Fibroblast of peridontal ligament (primary cell): Measurements from ENCODE around the gene KCNQ1.

ENCODE experiments used
- DNase-seq: peaks from one replicate; pipeline ENCODE4 v3.0.0-alpha.2; 2010; ENCODE audit errors: extremely low read depth

KCNQ1 gene, protein sequence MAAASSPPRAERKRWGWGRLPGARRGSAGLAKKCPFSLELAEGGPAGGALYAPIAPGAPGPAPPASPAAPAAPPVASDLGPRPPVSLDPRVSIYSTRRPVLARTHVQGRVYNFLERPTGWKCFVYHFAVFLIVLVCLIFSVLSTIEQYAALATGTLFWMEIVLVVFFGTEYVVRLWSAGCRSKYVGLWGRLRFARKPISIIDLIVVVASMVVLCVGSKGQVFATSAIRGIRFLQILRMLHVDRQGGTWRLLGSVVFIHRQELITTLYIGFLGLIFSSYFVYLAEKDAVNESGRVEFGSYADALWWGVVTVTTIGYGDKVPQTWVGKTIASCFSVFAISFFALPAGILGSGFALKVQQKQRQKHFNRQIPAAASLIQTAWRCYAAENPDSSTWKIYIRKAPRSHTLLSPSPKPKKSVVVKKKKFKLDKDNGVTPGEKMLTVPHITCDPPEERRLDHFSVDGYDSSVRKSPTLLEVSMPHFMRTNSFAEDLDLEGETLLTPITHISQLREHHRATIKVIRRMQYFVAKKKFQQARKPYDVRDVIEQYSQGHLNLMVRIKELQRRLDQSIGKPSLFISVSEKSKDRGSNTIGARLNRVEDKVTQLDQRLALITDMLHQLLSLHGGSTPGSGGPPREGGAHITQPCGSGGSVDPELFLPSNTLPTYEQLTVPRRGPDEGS

DNA sequence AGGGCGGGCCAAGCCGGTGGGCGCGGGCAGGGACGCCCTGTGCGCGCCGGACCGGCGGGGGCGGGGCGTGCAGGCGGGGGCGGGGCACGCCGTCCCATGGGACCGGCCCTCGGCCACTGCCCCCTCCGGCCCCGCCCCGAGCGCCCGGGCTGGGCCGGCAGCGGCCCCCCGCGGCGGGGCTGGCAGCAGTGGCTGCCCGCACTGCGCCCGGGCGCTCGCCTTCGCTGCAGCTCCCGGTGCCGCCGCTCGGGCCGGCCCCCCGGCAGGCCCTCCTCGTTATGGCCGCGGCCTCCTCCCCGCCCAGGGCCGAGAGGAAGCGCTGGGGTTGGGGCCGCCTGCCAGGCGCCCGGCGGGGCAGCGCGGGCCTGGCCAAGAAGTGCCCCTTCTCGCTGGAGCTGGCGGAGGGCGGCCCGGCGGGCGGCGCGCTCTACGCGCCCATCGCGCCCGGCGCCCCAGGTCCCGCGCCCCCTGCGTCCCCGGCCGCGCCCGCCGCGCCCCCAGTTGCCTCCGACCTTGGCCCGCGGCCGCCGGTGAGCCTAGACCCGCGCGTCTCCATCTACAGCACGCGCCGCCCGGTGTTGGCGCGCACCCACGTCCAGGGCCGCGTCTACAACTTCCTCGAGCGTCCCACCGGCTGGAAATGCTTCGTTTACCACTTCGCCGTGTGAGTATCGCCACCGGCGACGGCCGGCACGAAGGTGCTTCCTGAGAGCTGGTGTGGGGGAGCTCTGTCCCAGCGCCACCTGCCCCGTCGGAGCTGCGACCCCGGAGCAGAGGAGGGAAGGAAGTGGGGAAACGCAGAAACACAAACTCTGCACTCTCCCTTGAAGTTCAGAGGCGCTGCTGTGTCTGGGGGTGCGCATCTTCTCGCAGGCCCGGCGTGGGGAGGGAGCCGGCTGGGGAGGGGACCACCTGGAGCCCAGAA is at the start of gene KCNQ1:
KCNQ1 (plus strand) TSS at position 188 of the 925 bp plus-strand sequence; CDS start at position 279, 91 bp downstream.
- no peak for DNase-seq

- no peak for DNase-seq
Measured at GRCh38 chr11:2395211-2395730, 49.5 kb upstream of the KCNQ1 start.

GRCh38 chr11:2395856-2396255 is 49.0 kb upstream of the KCNQ1 start:
- DNase-seq, result no peak

- DNase-seq, result no peak
Measured at GRCh38 chr11:2396471-2396870, 48.3 kb upstream of the KCNQ1 start.

DNA sequence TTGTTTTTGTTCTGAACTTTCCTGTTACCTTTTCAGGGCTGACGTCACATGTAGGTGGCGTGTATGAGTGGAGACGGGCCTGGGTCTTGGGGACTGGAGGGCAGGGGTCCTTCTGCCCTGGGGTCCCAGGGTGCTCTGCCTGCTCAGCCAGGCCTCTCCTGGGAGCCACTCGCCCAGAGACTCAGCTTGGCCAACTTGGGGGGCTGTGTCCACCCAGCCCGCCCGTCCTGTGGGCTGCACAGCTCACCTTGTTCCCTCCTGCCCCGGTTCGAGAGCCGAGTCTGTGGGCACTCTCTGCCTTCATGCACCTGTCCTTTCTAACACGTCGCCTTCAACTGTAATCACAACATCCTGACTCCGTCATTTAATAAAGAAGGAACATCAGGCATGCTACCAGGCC is 47.8 kb upstream of the KCNQ1 start:
- no peak for DNase-seq

DNA sequence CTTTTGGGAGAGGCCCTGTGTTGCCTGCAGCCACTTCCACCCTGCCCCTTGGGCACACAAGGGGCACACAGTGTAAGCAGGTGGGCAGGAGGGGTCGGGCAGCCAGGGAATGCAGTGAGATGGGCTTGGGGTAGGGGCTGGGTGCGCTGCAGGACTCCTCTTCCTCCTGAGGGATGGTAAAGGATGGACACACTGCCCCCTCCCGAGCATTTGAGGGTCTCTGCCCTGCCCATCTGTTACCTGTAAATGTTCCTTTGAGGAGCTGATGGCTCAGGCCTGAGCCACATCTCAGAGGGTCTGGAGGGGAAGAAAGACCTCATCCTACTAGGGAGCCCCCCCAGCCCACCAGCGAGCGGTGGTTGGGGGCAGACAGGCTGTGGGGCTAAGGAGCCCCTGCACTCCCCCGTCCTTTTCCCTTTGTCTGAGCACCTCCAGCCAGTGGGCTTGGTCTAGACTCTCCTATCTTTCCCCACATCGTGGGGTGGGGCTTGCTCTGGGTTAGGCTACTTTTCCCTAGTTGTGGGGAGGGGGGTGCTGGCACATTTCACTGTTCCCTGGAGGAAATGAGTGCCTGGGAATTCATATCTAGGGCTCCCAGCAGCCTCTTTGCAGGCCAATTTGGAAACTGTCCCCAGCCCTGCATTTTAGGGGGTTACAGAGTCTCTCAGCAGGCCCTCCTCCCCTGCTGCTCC is 46.0 kb upstream of the KCNQ1 start:
- no peak for DNase-seq

- no peak for DNase-seq
Measured at GRCh38 chr11:2399488-2400068, 45.2 kb upstream of the KCNQ1 start.

- peak; percentile 100 for DNase-seq
Measured at GRCh38 chr11:2400069-2400761, 44.6 kb upstream of the KCNQ1 start, which contains the start of gene TSSC4. Gene TSSC4, plus strand, starts transcription at chr11:2400750. Its CDS starts 1,884 bp downstream, at chr11:2402634.

- DNase-seq, result no peak
Measured at GRCh38 chr11:2400762-2401435, 43.9 kb upstream of the KCNQ1 start.

DNA sequence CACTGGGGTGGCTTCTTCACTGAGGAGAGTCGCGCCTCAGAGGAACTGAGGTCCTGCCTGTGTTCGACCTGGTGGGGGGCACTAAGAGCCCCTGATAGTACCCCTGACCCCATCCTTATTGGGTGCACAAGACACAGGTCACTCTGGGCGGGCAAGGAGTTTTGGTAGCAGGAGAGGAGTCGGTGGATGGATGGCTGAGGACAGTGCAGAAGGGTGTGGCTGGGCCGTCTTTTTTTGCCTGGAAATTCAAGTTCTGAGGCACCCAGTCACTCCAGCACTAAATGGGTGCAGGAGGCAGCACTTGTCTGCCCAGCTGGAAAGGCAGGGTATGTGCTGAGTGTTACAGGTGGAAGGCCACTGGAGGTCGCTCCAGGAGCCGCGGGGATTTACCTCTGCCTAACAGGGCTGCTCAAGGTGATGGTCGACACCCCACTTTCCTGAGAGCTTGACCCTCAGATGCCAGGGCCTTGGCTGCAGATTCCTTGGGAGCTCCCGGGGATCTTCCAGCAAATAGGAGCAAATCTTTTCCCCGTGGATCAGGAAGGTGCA is 43.3 kb upstream of the KCNQ1 start:
- no peak for DNase-seq

DNA sequence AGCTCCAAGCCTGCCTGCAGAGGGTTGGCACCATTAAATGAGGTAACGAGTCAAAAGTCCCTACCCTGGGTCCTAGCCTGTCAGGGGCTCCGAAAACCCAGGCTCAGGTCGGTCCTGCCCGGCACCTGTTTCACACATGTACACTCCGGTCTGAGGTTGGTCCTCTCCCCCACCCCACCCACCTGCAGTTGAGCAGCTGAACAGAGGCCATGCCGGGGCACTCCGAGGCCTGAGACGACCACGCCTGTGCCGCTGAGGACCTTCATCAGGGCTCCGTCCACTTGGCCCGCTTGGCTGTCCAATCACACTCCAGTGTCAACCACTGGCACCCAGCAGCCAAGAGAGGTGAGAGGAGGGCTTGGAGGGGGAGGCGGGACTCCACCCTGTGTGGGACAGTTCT is 42.7 kb upstream of the KCNQ1 start:
- no peak for DNase-seq

- DNase-seq, result no peak
Measured at GRCh38 chr11:2402890-2403645, 41.7 kb upstream of the KCNQ1 start.

- DNase-seq, result no peak
Measured at GRCh38 chr11:2404735-2405196, 40.0 kb upstream of the KCNQ1 start.

DNA sequence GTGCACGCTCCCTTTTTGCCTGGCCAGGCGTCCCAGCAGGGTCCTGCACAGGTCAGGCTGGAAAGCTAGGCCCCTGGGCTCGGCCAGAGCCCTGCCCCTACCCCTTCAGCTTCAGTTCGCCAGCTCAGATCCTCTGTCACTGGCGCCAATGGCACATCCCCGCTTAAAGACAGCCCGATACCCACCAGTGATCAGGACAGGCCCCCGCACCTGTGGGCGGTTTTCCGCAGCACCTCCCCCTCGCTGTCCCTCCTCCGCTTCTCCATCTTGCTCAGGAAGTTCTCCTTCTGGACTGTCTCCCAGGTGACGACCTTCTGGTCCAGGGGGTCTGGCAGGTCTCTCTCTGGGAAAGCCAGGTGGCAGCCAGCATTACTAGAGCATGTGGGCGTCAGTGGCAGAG is 38.4 kb upstream of the KCNQ1 start:
- no peak for DNase-seq

DNA sequence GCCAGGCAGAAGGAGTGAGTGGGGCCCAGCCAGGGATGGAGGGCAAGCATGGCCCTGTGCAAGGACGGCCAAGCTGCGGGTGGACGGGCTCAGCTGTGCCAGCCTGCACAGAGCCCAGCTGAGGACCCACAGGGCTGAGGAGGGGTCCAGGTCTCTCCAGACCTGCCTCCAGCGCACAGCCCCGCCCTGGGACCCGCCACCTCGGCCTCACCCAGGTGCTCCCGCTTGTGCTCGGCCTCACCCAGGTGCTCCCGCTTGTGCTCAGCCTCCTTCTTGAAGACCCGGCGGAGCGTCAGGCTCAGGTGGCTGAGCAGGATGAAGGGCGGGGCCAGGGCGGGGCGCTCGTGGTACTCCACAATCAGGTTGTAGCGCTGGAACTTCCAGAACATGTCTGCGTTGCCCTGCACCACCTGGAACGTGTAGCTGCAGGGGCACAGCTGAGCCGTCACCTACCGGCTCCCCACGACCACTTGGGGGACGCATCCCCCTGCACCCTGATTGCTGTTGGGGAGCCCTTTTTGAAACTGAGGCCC is 37.9 kb upstream of the KCNQ1 start:
- DNase-seq, result no peak

DNA sequence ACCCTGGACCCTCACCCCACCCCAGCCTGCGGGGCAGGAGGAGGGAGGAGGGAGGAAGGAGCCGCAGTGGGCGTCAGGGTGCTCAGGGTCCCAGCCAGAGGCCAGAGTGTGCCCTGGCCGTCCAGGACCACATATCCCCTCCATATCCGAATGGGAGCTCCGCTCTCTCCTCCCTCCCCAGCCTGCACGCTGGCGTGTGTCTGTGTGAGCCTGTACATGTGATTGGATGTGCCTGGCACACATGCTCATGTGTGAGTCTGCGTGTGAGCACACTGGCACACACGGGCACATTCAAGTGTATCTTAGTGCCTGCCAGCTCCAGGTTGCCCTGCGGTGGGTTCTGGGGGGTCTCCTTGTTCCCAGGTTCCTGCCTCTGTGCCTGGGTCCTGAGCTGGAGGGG is 36.1 kb upstream of the KCNQ1 start:
- no peak for DNase-seq

GRCh38 chr11:2409126-2409525 is 35.7 kb upstream of the KCNQ1 start:
- no peak for DNase-seq
